CD4-positive, alpha-beta T cell treated with Interleukin-1 beta for 1 hour (primary cell): ENCODE measurements around the gene IGF2R.
"Not testable (repeated sequence)": the region's sequence is repeated elsewhere in the genome, so short reads cannot be mapped to it uniquely, and the experiment has no call there.

Source experiments
- DNase-seq, 2 donors: peaks; one replicate each; pipeline ENCODE4 v3.0.0-alpha.2; 2020 to 2022

IGF2R gene

DNA sequence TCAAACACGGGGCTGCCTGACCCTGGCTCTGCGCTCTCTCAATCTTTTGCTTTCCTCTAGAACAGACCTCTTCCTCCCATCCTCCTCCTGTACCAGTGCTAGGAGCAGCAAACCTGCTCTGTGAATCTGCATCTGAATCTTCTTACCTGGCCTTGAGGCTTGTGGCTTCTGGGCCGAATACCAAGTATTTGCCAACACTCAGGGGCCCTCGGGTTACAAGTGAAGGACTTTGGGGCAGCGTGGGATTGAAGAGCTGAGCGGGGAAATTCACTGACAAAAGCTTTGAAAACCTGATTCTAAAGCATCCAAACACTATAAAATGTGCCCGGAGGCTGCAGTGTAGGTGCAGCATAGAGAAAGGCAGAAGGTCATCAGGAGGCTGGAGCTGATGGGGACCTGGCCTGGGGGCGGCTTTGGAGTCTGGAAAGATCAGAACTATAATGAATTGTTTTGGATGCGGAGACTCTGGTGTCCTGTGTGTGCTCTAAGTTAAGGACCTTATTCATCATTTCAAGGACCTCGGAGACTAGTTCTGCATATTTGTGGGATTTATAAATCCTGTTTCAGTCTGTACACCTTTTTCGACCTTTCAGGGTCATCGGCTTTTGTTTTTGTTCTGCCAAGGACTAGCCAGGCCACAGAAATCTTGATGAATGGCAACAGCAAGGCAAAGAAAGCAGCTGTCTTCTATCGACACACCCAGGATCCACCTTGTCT lies 16.4 kb upstream of the IGF2R start:
- no peak for DNase-seq

DNA sequence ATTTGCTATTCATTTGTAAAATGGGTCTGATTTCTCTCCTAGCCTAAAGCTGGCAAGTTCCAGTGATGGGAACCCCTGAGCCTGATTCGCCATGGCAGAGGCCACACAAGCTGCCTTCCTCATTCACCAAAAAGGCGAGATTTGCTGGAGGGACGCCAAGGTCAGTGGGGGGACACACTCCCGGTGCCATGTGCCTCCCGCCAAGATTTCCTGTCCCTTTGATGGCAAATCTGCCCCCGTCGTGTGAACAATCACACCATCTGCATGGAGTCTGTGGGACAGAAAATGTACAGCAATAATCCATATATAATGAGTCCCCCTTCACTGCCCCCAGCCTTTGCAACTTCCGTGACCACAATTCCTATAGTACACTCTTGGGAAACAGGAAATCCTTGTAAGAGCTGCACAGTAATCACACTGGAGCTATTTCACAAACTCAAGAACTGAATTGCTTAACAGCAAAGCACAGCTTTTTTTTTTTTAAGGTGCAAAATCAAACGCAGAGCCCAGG lies 15.7 kb upstream of the IGF2R start:
- peak in 1 of 2 donors; percentile 19 for DNase-seq

GRCh38 chr6:159955945-159956361 lies 12.9 kb upstream of the IGF2R start:
- no peak for DNase-seq

DNA sequence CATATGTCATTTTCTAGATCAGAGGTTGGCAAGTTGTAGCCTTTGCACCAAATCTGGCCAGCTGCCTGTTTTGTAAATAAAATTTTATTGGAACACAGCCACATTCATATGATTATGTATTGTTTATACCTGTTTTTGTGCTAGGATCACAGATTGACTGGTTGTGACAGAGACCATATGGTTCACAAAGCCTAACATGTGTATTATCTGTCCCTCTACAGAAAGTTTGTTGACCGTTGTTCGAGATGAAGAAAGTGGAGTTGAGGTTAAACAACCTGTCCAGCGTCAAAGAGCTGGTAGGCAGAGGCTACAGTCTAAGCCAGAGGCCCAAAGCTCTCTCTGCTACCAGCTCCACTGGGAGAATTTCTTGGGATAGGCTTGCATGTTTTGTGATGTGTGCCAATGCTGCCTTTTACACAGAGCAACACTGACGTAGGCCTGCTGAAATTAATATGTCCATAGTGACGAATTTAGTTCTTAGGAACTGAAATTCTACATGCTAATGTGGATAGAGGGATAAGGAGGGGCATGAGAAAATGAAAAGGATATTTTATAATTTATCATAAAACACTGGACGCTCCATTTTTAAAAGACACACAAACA lies 11.7 kb upstream of the IGF2R start:
- no peak for DNase-seq

DNA sequence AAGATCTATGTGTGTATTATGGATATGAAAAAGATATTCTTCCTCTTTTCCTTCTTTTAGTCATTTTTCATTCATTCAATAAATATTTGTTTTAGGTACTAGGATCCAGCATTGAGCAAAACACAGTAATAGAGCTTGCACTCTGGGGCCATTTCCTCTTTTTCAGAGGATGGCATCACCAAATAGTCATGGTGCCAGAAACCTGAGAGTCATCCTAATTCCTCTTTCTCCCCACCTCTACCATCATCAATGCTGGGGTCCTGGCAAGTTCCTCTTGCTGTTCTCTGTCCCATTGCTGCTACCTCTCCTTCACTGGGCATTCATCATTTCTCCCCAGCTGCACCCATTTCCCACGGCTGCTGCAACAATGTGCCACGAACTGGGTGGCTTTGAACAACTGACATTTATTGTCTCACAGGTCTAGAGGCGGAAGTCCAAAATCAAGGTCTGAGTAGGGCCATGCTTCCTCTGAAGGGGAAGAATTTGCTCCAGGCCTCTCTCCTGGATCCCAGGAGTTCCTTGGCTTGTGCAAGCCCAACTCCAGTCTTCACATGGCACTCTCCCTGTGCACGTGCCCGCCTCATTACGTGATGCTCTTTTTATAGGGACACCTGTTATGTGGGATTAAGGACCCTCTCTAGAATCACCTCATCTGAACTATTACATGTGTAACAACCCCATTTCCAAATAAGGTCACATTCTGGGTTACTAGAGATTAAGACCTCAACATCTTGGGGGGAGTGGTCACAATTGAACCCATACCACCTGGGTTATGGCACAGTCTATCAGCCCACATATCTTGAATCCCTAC lies 9.5 kb upstream of the IGF2R start:
- peak in 1 of 2 donors; percentile 51 for DNase-seq

GRCh38 chr6:159959976-159960384 lies 8.9 kb upstream of the IGF2R start:
- DNase-seq, result no peak

- DNase-seq, result no peak
These were observed 8.4 kb upstream of the IGF2R start for GRCh38 chr6:159960485-159960884.

DNA sequence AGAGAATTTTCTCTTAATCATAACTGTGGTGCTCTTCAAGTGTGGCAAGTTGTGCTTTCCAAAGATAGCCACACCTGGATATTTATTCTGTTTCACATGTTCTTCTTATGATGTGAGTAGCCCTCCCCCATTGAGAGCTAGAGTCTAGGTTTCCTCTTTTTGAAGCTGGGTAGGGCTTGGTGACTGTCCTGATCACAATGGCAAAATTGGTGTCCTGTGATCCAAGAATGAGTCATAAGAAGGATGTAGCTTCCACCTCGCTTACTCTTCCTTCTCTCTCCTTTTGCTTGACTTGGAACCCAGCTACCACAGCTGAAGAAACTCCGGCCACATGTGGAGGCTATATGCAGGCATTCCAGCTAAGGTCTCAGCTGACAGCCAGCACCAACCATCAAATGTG lies 7.4 kb upstream of the IGF2R start:
- peak in 1 of 2 donors; percentile 19 for DNase-seq

DNA sequence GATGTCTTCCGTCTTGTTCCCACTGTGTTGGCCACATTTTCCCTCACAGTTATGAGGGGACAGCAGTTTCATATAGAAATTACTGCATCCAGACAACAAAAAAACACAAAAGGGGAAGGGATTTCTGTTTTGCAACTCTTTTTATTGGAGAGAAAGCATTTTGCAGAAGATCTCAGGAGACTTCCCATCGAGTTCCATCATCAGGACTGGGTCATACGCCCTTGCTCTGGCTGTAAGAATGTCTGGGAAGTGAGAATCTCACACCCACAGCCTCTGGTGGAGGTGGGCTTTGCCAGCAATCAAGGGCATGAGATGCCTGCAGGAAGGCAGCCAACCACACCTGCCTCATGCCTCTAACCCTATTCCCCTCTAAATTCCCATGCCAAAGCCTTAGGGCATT lies 5.8 kb upstream of the IGF2R start:
- no peak for DNase-seq

DNA sequence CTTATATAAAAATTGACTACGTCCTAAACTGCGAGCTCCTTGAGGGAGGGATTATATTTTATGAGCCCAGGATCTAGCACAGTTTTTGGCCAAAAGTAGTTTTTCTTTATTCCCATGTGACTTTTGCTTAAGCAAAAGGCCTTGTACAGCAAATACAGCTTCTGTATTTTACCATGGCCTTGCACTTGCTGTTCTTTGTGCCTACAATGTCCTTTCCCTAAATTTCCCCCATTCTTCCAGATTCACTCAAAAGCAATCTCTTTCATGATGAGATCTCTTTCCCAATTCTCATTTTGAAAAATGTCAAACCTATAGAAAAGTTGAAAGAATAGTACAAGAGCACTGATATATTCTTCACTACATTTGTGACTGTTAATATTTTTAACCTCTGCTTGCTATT lies 4.8 kb upstream of the IGF2R start:
- DNase-seq, result no peak

DNA sequence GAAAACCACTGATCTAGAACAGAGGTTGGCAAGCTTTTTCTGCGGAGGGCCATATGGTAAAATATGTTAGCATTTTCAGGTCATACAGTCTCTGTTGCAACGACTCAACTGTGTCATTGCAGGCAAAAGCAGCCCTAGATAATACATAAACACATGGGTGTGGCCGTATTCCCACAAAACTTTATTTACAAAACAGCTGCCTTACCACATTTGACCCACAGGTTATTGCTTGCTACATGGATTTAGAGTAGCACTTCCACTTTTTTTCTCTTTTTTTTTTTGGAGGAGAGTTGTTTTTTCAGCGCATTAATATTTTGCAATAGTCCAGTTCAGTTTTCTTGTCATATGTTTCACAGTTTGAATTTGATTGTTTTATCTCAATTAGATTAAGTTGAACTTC lies 2.5 kb upstream of the IGF2R start:
- no peak for DNase-seq

DNA sequence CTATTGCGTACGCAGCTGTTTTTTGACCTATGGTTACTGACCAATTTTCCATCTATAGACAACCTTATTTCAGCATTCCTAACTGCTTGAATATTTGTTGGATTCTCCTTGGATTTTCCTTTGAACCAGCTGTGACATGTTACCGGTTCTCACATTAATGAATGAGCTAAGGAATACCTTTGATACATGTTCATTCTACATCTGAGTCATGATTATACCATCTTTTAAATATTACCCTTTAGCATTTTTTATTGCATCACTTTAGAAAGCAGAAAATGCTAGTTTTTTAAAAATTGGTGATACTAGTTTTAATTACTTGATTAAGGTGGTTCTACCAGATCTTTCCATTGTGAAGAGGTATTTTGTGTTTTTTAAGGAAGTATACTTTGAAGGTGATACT lies 1.9 kb upstream of the IGF2R start:
- DNase-seq, result no peak

DNA sequence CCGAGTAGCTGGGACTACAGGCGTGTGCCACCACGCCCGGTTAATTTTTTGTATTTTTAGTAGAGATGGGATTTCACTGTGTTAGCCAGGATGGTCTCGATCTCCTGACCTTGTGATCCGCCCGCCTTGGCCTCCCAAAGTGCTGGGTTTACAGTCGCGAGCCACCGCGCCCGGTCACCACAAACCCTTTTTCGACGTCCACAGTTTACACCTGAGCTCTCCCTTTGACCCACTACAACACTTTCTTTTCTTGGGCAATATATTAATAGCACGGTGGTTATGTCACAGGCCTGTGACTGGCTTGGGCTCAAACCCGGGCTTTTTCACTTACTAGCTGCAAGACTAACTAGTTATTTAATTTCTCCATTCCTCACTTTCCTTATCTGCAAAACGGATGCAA lies 1.3 kb upstream of the IGF2R start:
- DNase-seq, result not testable (repeated sequence)

DNA sequence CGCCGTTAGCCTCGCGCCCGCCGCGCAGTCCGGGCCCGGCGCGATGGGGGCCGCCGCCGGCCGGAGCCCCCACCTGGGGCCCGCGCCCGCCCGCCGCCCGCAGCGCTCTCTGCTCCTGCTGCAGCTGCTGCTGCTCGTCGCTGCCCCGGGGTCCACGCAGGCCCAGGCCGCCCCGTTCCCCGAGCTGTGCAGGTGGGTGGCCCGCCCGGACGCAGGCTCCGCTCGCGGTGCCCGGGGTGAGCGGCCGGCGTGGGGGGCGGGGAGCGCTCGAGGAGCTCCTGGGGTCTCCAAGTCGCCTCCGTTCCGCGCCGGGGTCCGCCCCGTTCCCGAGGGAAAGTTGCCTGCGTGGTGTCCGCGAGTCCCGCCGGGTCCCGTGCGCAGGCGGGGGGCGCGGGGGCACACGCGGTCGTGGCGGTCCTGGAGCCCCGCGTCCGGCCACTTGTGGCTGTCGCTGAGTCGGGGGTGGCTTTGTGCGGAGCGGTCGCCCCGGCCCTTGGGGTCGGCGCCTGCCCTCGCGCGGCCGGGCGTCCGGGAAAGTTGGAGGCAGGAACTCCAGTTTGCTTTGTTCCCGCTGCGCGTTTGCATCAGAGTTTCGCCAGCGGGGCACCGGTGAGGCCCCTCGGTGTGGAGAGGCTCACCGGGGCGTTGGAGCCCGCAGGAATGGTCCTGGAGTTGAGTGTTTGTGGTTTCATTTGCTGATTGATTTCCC lies 476 bp downstream of the IGF2R start:
- DNase-seq, result no peak

- peak; percentile 41 to 45 for DNase-seq
These were observed 1.0 kb downstream of the IGF2R start for GRCh38 chr6:159969921-159970320.

DNA sequence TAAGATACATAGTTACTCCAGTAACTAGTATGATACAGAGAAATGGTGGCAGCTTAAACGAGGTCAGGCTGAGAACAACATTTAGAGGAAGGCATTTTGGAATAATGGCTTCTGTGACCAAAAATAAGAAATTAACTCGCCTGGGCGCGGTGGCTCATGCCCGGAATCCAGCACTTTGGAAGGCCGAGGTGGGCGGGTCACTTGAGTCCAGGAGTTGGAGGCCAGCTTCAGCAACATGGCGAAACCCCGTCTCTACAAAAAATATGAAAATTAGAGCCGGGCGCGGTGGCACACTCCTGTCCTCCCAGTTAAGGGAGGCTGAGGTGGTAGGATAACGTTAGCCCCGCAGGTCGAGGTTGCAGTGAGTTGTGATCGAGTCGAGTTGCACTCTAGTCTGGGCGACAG lies 1.8 kb downstream of the IGF2R start:
- no peak for DNase-seq

DNA sequence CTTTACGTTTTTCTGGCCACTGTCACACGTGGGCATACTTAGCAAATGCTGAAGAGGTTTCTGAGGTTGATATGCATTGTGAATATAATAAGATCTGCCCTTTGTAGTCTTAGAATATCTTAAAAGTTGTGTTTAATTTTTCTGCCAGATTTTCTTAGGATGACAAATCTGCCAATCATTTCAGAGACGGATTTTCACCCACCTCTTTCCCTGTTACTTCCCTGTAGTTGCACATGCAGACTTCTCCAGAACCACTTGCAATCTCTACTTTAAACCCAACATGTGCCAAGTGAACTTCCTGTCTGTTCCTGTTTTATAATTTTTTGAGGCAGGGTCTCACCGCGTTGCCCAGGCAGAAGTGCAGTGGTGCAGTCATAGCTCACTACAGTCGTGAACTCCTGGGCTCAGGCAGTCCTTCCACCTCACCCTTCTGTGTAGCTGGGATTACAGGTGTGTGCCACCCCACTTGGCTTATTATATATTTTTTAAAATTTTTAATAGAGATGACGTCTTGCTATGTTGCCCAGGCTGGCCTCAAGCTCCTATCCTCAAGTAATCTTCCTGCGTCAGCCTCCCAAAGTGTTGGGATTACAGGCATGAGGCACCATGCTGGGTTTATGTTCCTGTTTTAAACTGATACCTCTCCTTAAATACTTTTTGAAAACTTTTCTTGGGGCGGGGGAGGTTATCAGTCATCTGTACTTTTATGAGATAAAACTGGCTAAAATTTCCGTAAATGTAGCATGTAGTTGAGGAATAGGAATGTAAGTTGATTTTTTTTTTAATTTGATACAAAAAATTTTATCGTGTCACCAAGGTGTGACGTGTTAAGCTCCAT lies 2.7 kb downstream of the IGF2R start:
- no peak for DNase-seq

- DNase-seq, result no peak
These were observed 3.8 kb downstream of the IGF2R start for GRCh38 chr6:159972506-159973268.

DNA sequence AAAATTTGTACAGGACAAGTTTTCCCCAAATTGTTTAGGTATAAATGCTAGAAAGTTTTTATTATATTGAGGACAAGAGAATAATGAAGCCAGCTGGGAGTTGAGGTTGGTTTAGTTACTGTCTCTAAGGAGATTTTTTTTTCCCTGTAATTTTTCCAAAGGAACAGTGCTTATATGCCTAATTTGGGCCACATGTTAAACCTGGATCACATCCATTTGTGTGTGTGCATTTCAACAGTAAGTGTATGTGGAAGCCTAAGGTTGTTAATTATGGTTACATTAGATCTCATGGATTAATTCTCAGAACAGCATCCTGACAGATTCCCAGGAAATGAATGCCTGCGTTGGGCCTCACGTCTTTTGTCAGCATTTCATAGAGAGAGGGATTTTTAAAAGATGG lies 4.5 kb downstream of the IGF2R start:
- DNase-seq, result no peak

- no peak for DNase-seq
These were observed 5.1 kb downstream of the IGF2R start for GRCh38 chr6:159973951-159974350.

DNA sequence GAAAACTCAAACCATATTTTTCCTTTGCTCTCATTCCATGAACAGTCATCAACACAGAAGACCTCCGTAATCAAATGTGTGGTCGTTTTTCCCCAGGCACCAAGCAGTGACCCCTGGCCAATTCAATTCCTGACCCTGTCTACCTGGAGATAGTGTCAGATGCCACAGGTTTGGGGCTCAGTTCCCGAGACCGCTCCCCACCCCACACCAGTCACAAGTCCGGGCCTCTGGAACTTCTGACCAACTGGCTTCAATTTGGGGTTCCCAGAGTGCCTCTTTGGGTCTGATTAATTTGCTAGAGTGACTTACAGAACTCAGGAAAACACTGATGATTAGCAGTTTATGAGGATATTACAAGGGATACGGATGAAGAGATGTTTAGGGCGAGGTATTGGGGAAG lies 6.0 kb downstream of the IGF2R start:
- no peak for DNase-seq
